Esophagus muscularis mucosa (tissue), 4 donors: Measurements from ENCODE around the gene MECR. TPM values are rescaled to one million over a fixed set of nuclear protein-coding genes. Genes with fewer than 3 reads are reported as not detected.

ENCODE experiments used
- DNase-seq: peaks from one replicate; pipeline ENCODE4 v3.0.0-alpha.2; 2017; ENCODE audit errors: extremely low spot score
- H3K27ac ChIP-seq, 4 donors: fragments of 200-600 bp; sonication (generic); replicated peaks in 1 of 4; 1 replicate in 3 of 4; 2 replicates in 1 of 4; pipeline ENCODE4 v1.5.1; 2016 to 2019; ENCODE audit warnings: mild to moderate bottlenecking in 1 of 4
- H3K27me3 ChIP-seq, 4 donors: fragments of 200-600 bp; sonication (generic); one replicate each; pipeline versions ENCODE4 v1.5.1 to v1.6.0; 2016 to 2019
- H3K36me3 ChIP-seq, 4 donors: fragments of 200-600 bp; sonication (generic); one replicate each; pipeline ENCODE4 v1.5.1; 2016 to 2019
- H3K4me1 ChIP-seq, 4 donors: fragments of 200-600 bp; sonication (generic); one replicate each; pipeline ENCODE4 v1.5.1; 2016 to 2019
- H3K4me3 ChIP-seq, 4 donors: fragments of 200-600 bp; sonication (generic); 1 replicate in 2 of 4; 2 replicates in 2 of 4; pipeline ENCODE4 v1.5.1; 2016 to 2019; ENCODE audit warnings: mild to moderate bottlenecking in 4 of 4, moderate library complexity in 1 of 4
- H3K9me3 ChIP-seq, 4 donors: fragments of 200-600 bp; sonication (generic); 1 replicate in 3 of 4; 2 replicates in 1 of 4; pipeline ENCODE4 v1.5.1; 2016 to 2019
- EP300 ChIP-seq: sonication (generic); formaldehyde crosslinking; IDR thresholded peaks from one replicate; pipeline ENCODE4 v1.6.1; 2017; ENCODE audit warnings: antibody characterized with exemption
- POLR2A ChIP-seq: fragments of 450-650 bp; IDR thresholded peaks from one replicate; pipeline ENCODE4 v1.6.1; 2017; ENCODE audit warnings: antibody characterized with exemption, moderate library complexity, mild to moderate bottlenecking, low read depth
- POLR2AphosphoS5 ChIP-seq, 2 donors: sonication (generic); formaldehyde crosslinking; IDR thresholded peaks; one replicate each; pipeline ENCODE4 v1.6.1; 2017; ENCODE audit warnings: antibody characterized with exemption in 2 of 2
- WGBS: methylation state at CpG from one replicate; pipeline ENCODE4 v1.1.5; 2018; 5-methylcytosine and 5-hydroxymethylcytosine counted together
- intact Hi-C: fragments of 100-400 bp; cut with DNase I; formaldehyde crosslinking; loops from one replicate; pipeline ENCODE4 v1.15.1; 2023
- total RNA-seq, 4 donors: library from RNA; depleted of rRNA; stranded (reverse); fragments of >200 nt; gene quantifications; one replicate each; pipeline versions ENCODE4 v1.1.0 to v1.2.1, GENCODE V29; 2016
- TF ChIP-seq, protein P1 (sequence below), 3 experiments: fragments of 200-600 bp in 2 of 3; fragments of 450-650 bp in 1 of 3; sonication (generic) in 2 of 3; IDR thresholded peaks; one replicate each; pipeline ENCODE4 v1.5.1; 2017 to 2019; ENCODE audit warnings: antibody characterized with exemption in 3 of 3, mild to moderate bottlenecking in 2 of 3, moderate library complexity in 1 of 3

MECR gene
- total RNA-seq, 4 donors from 2014 or later: 15.4 to 20.2 (median 18.6) TPM

DNA sequence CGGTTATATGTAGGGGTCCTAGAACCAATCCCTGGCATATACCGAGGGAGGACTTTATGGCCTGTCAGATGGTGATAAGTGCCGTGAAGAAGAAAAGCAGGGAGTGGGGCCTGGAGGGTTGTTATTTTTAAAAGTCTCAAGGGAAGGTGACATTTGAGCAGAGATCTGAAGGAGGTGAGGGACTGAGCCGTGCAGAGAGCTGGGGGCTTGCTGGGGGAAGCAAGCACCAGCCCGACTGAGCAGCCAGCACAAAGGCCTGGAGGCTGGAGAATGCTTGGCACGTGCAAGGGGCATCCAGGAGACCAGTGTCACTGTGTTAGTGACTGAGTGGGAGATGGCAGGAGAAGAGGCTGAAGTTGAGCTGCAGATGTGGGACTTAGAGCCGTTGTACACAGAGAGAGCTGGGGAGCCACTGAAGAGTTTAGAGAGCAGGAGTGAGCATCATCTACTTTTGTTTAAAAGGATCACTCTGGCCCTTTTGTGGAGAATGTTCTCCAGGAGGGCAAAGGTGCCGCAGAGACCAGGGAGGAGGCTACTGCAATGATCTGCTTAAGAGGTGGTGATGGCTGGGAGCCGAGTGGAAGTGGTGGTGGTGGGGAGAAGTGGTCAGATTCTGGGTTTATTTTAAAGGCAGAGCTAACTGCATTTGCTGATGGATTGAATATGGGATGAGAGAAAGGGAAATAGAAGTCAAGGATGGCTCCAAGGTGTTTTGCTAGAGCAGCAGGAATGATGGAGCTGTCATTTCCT lies 36.8 kb upstream of the MECR start:
- DNase-seq: no peak
- TF ChIP-seq EP300: no peak
- no peak overlapping the region for H3K4me3 ChIP-seq
- WGBS: 83% methylated on average over 9 of the region's 9 CpGs
- no peaks in the 10 kb centered on the region for H3K36me3 ChIP-seq
- H3K27ac ChIP-seq: no peak overlapping the region
- H3K9me3 ChIP-seq: no peaks in the 10 kb centered on the region
- peaks cover 11 to 18% (median 16%) of the 10 kb centered on the region in 4 donors for H3K4me1 ChIP-seq
- intact Hi-C loops: no loop called here
- H3K27me3 ChIP-seq: no peaks in the 10 kb centered on the region

DNA sequence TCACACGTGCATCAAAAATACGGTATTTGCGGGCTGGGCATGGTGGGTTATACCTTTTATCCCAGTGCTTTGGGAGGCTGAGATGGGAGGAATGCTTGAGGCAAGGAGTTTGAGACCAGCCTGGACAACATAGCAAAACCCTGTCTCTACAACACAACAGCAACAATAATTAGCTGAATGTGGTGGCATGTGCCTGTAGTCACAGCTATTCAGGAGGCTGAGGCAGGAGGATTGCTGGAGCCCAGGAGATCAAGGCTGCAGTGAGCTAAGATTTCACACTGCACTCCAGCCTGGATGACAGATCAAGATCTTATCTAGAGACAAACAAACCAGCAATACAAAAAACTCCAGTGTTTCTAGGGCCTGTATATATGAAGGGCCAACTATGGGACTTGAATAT lies 36.2 kb upstream of the MECR start:
- DNase-seq: no peak
- no peaks in the 10 kb centered on the region for H3K27me3 ChIP-seq
- TF ChIP-seq EP300: no peak
- TF ChIP-seq, protein P1, sequence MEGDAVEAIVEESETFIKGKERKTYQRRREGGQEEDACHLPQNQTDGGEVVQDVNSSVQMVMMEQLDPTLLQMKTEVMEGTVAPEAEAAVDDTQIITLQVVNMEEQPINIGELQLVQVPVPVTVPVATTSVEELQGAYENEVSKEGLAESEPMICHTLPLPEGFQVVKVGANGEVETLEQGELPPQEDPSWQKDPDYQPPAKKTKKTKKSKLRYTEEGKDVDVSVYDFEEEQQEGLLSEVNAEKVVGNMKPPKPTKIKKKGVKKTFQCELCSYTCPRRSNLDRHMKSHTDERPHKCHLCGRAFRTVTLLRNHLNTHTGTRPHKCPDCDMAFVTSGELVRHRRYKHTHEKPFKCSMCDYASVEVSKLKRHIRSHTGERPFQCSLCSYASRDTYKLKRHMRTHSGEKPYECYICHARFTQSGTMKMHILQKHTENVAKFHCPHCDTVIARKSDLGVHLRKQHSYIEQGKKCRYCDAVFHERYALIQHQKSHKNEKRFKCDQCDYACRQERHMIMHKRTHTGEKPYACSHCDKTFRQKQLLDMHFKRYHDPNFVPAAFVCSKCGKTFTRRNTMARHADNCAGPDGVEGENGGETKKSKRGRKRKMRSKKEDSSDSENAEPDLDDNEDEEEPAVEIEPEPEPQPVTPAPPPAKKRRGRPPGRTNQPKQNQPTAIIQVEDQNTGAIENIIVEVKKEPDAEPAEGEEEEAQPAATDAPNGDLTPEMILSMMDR (IDR thresholded peaks at IDR 0.05): no peak
- no peak for TF ChIP-seq POLR2AphosphoS5 (IDR thresholded peaks at IDR 0.05)
- TF ChIP-seq POLR2A: no peak
- H3K36me3 ChIP-seq: no peaks in the 10 kb centered on the region
- intact Hi-C loops: no loop called here
- WGBS: 95% methylated on average over 3 of the region's 3 CpGs
- H3K9me3 ChIP-seq: no peaks in the 10 kb centered on the region
- peaks cover 8 to 12% (median 10%) of the 10 kb centered on the region in 4 donors for H3K4me1 ChIP-seq
- no peak overlapping the region for H3K27ac ChIP-seq
- no peak overlapping the region for H3K4me3 ChIP-seq

DNA sequence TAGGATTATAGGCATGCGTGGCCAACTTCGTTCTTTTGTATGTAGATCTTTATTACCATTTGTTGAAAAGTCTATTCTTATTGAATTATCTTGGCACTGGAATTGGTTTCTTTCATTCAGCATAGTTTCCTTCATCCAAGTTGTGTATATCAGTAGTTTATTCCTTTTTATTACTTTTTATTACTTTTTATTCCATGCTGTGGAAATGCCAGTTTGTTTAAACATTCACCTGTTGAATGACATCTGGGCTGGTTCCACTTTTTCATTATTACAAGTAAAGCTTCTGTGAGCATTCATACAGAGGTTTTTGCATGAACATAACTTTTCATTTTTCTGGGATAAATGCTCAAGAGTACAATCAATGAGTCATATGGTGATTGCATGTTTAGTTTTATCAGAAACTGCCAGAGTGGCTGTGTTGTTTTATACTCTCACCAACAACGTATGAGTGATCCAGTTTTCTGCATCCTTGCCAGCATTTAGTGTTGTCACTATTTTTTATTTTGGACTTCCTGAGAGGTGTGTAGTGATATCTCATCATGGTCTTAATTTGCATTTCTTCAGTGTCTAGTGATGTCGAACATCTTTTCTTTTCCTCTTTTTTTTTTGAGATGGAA lies 34.1 kb upstream of the MECR start:
- no peak overlapping the region for H3K27ac ChIP-seq
- H3K36me3 ChIP-seq: no peaks in the 10 kb centered on the region
- peaks cover 3 to 11% (median 7%) of the 10 kb centered on the region in 4 donors for H3K4me1 ChIP-seq
- H3K9me3 ChIP-seq: no peaks in the 10 kb centered on the region
- WGBS: 86% methylated on average over 4 of the region's 4 CpGs
- intact Hi-C loops: no loop called here
- no peak overlapping the region for H3K4me3 ChIP-seq
- TF ChIP-seq POLR2A: no peak
- no peak for TF ChIP-seq EP300
- no peak for TF ChIP-seq POLR2AphosphoS5 (IDR thresholded peaks at IDR 0.05)
- TF ChIP-seq, protein P1 (IDR thresholded peaks at IDR 0.05): no peak
- no peak for DNase-seq
- peaks cover 0 to 11% (median 0%) of the 10 kb centered on the region in 4 donors for H3K27me3 ChIP-seq

DNA sequence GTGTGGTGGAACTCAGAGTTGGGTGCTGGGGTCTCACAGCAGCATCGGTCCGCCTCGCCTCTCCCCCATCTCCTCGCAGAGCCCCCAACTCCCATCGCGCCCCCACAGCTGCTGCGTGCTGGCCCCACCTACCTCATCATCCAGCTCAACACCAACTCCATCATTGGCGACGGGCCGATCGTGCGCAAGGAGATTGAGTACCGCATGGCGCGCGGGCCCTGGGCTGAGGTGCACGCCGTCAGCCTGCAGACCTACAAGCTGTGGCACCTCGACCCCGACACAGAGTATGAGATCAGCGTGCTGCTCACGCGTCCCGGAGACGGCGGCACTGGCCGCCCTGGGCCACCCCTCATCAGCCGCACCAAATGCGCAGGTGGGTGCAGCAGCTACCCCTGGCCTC lies 29.8 kb upstream of the MECR start:
- H3K4me3 ChIP-seq: peak overlapping the region; percentile 55 to 64 (median 58)
- intact Hi-C loops: no loop called here
- H3K9me3 ChIP-seq: no peaks in the 10 kb centered on the region
- H3K36me3 ChIP-seq: no peaks in the 10 kb centered on the region
- no peak overlapping the region for H3K27ac ChIP-seq
- peaks cover 0 to 28% (median 0%) of the 10 kb centered on the region in 4 donors for H3K27me3 ChIP-seq
- peaks cover 12 to 32% (median 20%) of the 10 kb centered on the region in 4 donors for H3K4me1 ChIP-seq
- no peak for DNase-seq
- no peak for TF ChIP-seq POLR2A
- TF ChIP-seq EP300: no peak
- TF ChIP-seq POLR2AphosphoS5 (IDR thresholded peaks at IDR 0.05): no peak
- TF ChIP-seq, protein P1 (IDR thresholded peaks at IDR 0.05): no peak
- WGBS: 52% methylated on average over 18 of the region's 29 CpGs

DNA sequence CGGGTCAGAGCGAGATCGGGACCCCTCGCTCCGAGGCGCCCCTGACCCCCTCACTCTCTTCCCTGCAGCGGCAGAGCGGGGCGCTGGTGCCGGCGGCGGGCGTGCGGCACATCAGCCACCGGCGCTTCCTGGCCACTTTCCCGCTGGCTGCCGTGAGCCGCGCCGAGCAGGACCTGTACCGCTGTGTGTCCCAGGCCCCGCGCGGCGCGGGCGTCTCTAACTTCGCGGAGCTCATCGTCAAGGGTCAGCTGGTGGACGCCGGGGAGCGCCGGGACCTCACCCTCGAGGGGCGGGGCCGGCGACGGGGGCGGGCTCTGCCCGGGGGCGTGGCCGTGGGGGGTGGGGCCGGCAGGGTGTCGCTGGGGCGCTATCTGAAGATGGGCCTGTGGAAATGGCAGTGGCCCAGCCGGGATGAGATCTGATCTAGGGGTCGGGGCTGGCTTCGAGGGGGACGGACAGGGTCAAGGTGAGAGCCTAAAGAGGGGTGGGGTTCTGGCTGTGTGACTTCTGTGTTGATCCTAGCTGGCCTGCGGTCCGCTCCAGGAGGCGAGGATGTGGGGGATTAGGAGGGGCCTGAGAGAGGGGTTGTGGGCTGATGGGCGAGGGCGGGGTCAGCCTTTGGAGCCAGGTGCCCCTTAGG lies 29.2 kb upstream of the MECR start:
- DNase-seq: no peak
- Histone ChIP-seq H3K9me3 (no peaks in the 10 kb centered on the region), H3K36me3 (no peaks in the 10 kb centered on the region), H3K4me1 (peaks cover 12 to 32% (median 20%) of the 10 kb centered on the region in 4 donors), H3K27ac (peak overlapping the region in 3 of 4 donors; percentile 29 to 44 (median 38)), H3K27me3 (peaks cover 0 to 32% (median 0%) of the 10 kb centered on the region in 4 donors), H3K4me3 (peak overlapping the region; percentile 55 to 64 (median 58))
- 10% methylated on average over 24 of the region's 56 CpGs for WGBS
- TF ChIP-seq, protein P1 (IDR thresholded peaks at IDR 0.05): no peak
- TF ChIP-seq POLR2A (no peak), EP300 (no peak), POLR2AphosphoS5 (IDR thresholded peaks at IDR 0.05) (peak in 1 of 2 donors; percentile 37)
- intact Hi-C loops: no loop called here
